ENCODE data around the gene PRKN.

Gene PRKN

GRCh38 chr6:162448294-162448693 is 279.3 kb downstream of the PRKN start:
- DNase-seq (ENCODE audit: low spot score), result no peak

- DNase-seq (ENCODE audit: low spot score), result no peak
Observed at GRCh38 chr6:162443101-162443500, 284.5 kb downstream of the PRKN start.

DNA sequence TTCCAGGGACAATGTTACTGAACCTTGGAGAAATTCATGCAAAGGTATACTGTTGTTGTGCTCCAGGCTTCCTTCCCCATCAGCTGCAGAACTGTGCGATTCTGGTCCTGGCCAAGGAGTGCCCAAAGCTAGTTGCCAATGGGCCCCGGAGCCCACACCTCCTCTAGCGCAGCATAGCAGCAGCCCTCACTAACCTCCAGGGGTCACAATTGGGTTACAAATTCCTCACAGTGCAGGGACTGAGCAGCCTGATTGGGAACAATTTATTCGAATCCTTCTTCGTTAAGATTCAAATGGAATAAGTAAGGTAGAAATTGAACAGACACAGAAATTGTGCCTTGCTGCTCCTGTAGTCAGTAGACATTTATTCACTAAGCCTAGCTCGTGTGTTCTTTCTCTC is 284.9 kb downstream of the PRKN start:
- DNase-seq (ENCODE audit: low spot score), result no peak

- no peak for DNase-seq (ENCODE audit: low spot score)
Observed at GRCh38 chr6:162441991-162442390, 285.6 kb downstream of the PRKN start.

DNA sequence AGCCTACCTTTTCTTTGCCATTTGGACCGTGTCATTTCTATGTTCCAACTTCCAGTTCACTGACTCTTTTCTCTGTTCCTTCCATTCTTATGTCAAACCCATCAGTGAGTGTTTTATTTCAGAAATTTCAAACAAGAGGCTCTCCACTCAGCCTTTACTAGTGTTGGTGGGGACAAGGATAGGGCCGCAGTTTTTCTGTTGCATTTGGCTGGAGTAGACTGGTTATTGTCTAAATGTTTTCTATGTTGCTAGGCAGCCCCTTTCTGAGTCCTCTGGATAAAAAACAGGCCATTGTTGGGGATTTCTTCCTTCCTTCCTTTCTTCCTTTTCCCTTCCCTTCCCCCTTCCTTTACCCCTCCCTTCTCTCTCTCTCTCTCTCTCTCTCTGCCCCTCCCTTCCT is 288.6 kb downstream of the PRKN start:
- no peak for DNase-seq (ENCODE audit: low spot score)

DNA sequence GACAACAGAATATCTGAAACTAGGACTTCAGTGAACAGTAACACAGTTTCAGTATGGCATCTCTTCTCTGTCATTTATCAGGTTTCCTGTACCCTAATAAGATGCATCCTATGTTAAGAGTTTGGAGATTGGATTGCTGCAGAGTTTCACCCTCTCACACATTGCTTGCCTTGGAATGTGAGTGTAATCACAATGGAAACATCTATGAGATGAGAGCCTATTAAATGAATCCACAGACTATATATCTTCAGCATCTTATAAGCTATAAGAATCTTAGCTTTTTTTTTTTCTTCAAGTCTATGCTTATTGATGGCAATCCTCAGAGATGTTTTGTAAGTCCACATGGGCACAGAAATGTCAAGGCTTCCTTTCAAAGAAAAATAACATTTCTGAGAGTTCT is 292.5 kb downstream of the PRKN start:
- no peak for DNase-seq (ENCODE audit: low spot score)

- no peak for DNase-seq (ENCODE audit: low spot score)
Observed at GRCh38 chr6:162421004-162421403, 306.6 kb downstream of the PRKN start.

DNA sequence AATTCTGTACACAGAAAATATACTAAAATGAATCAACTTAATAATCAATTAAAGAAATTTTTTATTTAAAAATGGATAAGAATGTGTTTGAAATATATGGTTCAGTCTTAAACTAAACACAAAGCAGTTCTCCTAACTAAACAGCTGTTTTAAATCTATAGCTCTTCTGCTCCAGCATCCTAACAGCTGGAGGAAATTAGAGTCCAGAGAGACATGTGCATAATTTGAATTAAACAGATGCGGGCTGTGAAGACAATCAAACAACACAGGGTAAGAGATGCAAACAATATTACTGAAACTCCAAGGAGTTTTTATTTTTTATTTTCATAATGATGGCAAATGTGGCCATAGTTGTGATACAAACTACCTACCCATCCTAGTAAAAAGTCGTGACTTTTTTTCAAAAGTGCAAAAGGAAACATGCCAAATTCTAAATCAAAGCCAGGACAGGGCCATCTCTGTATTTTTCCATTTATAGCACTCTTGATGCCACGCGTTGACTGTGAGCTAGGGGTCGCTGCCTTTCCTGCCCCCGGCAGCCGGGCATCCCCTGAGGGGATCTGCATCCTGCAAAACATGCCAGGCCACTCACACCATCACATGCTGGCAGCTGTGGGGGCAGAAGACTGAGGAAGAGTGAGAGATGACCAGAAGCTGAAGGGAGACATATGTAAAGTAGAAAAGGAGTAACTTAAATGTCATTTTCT is 310.6 kb downstream of the PRKN start:
- DNase-seq (ENCODE audit: low spot score), result no peak

GRCh38 chr6:162416307-162416706 is 311.3 kb downstream of the PRKN start:
- no peak for DNase-seq (ENCODE audit: low spot score)

- DNase-seq (ENCODE audit: low spot score), result no peak
Observed at GRCh38 chr6:162409741-162410691, 317.6 kb downstream of the PRKN start.

- no peak for DNase-seq (ENCODE audit: low spot score)
Observed at GRCh38 chr6:162408826-162409535, 318.6 kb downstream of the PRKN start.

- DNase-seq (ENCODE audit: low spot score), result no peak
Observed at GRCh38 chr6:162404951-162405350, 322.6 kb downstream of the PRKN start.

DNA sequence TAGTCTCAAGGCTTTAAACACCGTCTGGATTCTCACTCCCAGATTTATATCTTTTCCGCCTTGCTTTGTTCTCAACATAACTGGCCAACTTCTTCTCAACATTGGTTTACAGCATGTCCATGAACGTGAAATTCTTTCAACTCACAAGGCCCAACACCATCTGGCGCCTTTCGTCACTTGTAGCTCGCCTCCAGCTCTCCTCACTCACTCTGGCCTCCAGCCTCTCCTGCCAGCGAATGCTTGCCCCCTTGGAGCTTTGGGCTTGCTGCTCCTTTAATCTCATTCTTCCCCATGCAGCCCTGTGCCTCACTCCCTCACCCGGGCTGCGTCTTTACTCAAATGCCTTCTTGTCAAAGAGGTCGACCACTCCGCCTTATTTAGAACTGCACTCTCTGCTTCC is 324.5 kb downstream of the PRKN start:
- no peak for DNase-seq (ENCODE audit: low spot score)

DNA sequence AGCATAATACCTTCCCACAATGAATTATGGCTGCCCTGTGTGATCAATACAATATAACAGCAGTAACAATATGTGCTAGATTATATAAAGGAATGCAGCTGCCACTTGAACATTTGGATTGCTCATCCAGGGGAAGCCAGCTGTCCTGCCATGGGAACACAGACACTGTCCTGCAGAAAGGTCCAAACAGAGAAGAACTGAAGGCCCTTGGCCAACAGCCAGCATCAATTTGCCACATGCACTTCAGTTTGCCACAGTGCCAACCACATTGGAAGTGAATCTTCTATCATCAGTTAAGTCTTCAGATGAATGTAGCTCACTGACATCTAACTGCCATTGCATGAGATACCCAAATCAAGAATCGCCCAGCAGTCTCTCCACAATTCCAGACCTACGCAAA is 332.4 kb downstream of the PRKN start:
- no peak for DNase-seq (ENCODE audit: low spot score)

- peak; percentile 70 for DNase-seq (ENCODE audit: low spot score)
Observed at GRCh38 chr6:162390961-162391811, 336.4 kb downstream of the PRKN start.

DNA sequence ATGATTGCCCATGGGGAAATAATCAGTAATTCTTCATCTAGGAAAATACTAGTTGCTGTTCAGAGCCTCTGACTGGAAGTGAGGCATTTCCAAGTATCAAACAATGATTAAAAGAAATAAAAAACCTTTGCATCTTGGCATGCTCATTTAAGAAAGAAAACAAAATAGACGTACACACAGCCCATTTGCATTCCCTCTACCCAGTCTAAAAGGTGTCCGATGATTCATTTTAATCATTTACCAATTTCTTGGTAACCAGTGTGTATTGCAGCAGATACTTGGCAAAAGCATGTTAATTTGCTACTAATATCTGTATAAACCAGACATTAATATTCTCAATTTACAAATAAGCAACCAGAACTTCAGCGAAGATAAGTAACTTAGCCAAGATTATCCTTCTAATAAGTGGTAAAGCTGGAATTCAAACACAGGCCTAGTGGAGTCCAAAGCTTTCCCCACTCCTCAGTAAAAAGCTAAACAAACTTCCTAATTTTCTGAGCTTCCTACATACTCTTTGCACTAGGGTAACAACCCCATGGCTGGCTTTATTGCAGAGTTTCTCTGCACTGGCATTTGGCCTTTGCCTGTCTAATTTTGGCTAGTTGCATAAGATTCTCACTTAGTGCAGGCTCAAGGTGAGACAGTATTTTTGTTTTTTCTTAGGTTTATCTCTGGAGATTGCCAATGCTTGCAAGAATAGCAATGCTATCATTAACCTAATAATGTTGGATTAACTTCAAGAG is 338.1 kb downstream of the PRKN start:
- no peak for DNase-seq (ENCODE audit: low spot score)

- DNase-seq (ENCODE audit: low spot score), result no peak
Observed at GRCh38 chr6:162388383-162388777, 339.2 kb downstream of the PRKN start.

DNA sequence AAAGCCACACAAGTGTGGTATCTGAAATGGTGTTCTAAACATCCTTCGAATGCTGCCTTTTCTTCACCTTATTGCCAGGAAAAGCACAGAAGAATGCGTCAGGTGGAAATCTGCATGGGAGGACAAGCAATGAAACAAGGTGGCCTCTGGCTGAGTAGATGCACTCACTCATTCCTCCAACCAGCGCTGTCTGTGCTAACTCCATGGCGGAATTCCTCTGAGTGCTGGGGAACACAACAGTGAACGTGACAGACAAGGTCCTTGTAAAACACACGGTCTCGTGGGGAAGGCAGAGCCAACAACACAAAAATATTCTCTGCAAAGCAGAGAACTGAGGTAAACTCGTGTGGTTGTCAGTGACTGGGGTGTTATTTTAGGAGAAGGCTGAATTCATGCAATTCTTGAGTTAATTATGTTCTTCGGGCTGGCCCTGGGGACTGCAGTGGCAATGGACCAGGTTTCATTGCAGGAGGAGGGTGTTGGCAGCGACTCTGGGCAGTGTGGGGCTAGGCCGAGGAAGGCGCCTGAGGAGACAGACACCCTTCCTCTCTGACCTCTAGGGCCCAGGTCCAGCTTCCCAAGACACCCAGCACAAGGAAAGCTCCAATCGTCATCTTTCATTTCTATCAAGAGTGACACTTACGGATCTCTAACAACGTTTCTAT is 339.7 kb downstream of the PRKN start:
- no peak for DNase-seq (ENCODE audit: low spot score)

GRCh38 chr6:162385980-162386379 is 341.6 kb downstream of the PRKN start:
- DNase-seq (ENCODE audit: low spot score), result no peak

DNA sequence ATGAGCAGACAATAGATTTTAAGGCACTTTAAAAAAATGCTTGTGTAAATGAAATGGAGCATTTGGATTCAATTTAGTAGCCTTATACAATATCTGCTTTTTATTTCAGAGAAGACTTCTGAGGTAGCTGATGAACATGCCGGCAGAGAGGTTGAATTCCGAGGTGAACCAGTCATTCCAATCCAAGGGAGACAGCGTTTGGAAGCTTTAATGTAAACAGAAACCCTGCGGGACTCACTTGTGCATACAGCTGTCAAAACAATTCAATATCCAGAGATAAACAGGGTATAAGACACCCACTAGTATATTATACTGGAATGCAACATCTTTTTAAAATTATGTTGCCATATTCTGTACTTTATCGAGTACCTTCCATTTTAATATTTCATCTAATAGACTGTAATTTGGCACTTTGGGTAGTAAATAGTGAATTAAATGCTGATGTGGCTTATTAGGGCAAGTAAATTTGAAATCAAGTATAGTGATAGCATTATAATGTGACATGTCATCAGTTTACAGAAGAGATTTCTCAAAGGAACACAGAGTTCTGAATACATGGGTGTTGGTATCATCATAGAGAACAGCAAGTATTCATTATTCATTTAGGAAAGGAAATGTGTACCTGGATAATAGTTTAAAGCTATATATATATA is 347.7 kb downstream of the PRKN start:
- no peak for DNase-seq (ENCODE audit: low spot score)
